ENCODE data around the gene ATP5PO.
"Not testable (repeated sequence)": the region's sequence is repeated elsewhere in the genome, so short reads cannot be mapped to it uniquely, and the experiment has no call there.

The ATP5PO gene

GRCh38 chr21:33865996-33866575, 49.5 kb downstream of the ATP5PO start:
- no peak for DNase-seq

- no peak for DNase-seq
Measured at GRCh38 chr21:33865176-33865575, 50.4 kb downstream of the ATP5PO start.

DNA sequence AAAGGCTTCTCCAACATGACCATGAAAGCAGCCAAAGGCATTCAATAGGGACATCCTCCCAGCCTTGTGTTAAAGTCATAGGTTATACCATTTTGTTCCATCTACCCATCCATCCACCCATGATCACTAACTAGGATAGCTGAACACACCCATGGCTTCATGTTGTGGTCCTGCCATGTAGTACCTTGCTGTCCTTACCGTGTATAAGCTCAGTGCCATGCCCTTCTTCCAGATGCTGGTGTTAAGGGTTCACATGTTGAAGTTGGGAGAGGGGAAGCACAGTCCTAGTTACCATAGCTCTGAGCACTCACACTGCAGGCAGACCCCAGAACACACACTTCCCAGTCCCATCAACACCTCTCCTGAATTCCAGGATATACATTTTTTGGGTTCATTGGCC, 51.5 kb downstream of the ATP5PO start:
- no peak for DNase-seq

- not testable (repeated sequence) for DNase-seq
Measured at GRCh38 chr21:33863191-33863590, 52.4 kb downstream of the ATP5PO start.

DNA sequence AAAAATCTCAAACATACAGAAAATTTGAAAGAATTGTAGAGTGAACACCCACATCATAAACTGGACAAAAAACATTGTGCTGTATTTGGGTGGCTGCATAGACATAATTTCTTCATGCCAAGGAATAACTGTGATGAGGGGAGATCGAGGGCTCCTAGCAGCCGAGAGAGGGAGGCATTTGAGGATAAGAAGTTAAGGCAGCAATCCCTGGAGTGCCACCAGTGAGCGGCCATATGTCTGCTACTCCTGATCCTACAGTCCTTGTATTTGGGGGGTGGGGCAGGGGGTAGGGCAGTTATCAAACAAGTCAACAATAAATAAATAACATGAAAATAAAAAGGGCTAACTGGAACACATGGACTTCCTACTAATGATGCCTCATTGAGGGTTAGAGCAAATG, 54.5 kb downstream of the ATP5PO start:
- no peak for DNase-seq

GRCh38 chr21:33860332-33860879, 55.2 kb downstream of the ATP5PO start:
- no peak for DNase-seq

DNA sequence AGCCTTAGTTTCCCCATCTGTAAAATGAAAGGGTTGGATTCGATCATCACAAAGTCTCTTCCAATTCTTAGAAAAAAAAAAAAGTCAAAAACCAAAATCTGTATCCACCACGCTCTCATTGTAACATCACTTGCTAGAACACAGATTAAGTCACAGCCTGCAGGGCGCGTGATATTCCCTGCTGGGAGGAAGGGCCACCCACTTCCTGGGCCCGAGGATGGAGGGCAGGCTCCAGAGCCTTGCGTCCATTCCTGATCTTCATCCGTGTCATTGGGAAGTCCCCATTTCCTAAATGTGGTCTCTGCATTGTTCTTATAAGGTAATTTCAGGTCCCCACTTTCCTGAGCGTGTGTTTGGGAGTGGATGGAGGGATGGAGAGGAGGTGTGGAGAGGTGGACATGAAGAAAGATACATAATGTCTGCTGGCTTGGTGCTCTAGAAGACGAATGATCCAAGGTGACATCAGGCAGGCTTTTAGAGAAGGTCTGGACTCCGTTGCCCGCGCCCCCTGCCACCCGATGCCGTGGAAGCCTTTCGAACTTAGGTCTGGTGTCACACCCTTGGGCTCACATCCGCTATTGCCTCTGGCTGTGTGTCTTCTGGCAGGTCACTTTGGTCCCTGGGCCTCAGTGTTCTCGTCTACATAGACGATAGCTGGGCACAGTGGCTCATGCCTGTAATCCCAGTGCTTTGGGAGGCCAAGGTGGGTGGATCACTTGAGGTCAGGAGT, 56.1 kb downstream of the ATP5PO start:
- DNase-seq, result no peak

GRCh38 chr21:33858667-33859372, 56.8 kb downstream of the ATP5PO start:
- no peak for DNase-seq

GRCh38 chr21:33857846-33858666, 57.5 kb downstream of the ATP5PO start:
- DNase-seq, result no peak

GRCh38 chr21:33856893-33857527, 58.6 kb downstream of the ATP5PO start:
- DNase-seq, result no peak

- no peak for DNase-seq
Measured at GRCh38 chr21:33855190-33855589, 60.4 kb downstream of the ATP5PO start.

- no peak for DNase-seq
Measured at GRCh38 chr21:33854604-33855003, 61.0 kb downstream of the ATP5PO start.

All from CD4-positive, alpha-beta T cell treated with Interleukin-17A for 1 hour (primary cell).